K562 (cell line): ENCODE data around the gene ZFP92. TPM values are rescaled to one million over a fixed set of nuclear protein-coding genes. Genes with fewer than 3 reads are reported as not detected.

Source experiments
- ARID3B ChIP-seq: fragments of 250-450 bp; sonication (Bioruptor Pico); IDR thresholded peaks from 2 replicates; pipeline ENCODE4 v1.4.0; 2020; ENCODE audit warnings: borderline replicate concordance
- BDP1 ChIP-seq: IDR thresholded peaks from 3 replicates; pipeline ENCODE4 v1.6.1; 2011; ENCODE audit not compliant: insufficient read length, insufficient read depth
- HNRNPLL ChIP-seq: fragments of 200-400 bp; formaldehyde crosslinking; IDR thresholded peaks from 2 replicates; pipeline ENCODE4 v1.6.1; 2017; ENCODE audit warnings: low read length, low read depth, mild to moderate bottlenecking; ENCODE audit not compliant: poor library complexity, severe bottlenecking
- KHSRP ChIP-seq: fragments of 450-650 bp; IDR thresholded peaks from 2 replicates; pipeline ENCODE4 v1.6.1; 2017
- NCOA6 ChIP-seq: fragments of 450-650 bp; IDR thresholded peaks from 2 replicates; pipeline ENCODE4 v1.6.1; 2017; ENCODE audit warnings: mild to moderate bottlenecking
- RBM15 ChIP-seq: fragments of 200-400 bp; formaldehyde crosslinking; IDR thresholded peaks from 2 replicates; pipeline ENCODE4 v1.6.1; 2018; ENCODE audit warnings: mild to moderate bottlenecking, low read length, moderate library complexity; ENCODE audit not compliant: insufficient read depth
- SUPT5H ChIP-seq: fragments of 450-650 bp; IDR thresholded peaks from 2 replicates; pipeline ENCODE4 v1.6.1; 2016
- USF2 ChIP-seq: sonication (generic); formaldehyde crosslinking; IDR thresholded peaks from 2 replicates; pipeline ENCODE4 v1.5.0; 2020; ENCODE audit warnings: missing genetic modification reagents
- ZBED1 ChIP-seq: IDR thresholded peaks from 2 replicates; pipeline ENCODE4 v1.6.1; 2014
- ZNF184 ChIP-seq: sonication (generic); formaldehyde crosslinking; IDR thresholded peaks from 2 replicates; pipeline ENCODE4 v1.5.0; 2020; ENCODE audit warnings: missing genetic modification reagents
- ZNF24 ChIP-seq: fragments of 450-650 bp; IDR thresholded peaks from 2 replicates; pipeline ENCODE4 v1.6.1; 2016
- ZNF584 ChIP-seq: fragments of 200-800 bp; sonication (Bioruptor generic); IDR thresholded peaks from 2 replicates; pipeline ENCODE4 v1.6.1; 2016; ENCODE audit warnings: low read depth, mild to moderate bottlenecking, missing genetic modification characterization, missing compliant biosample characterization
- ZNF76 ChIP-seq: fragments of 250-450 bp; sonication (Bioruptor Pico); IDR thresholded peaks from 2 replicates; pipeline ENCODE4 v1.4.0; 2020; ENCODE audit warnings: mild to moderate bottlenecking, moderate library complexity, borderline replicate concordance
- polyA plus RNA-seq, 8 experiments: library from polyadenylated mRNA; depleted of rRNA in 4 of 8; stranded (reverse) in 5 of 8; unstranded in 3 of 8; fragments of >200 nt; fragmentation: Nextera tagmentation in 2 of 8; fragmentation: Illumina TruSeq in 1 of 8; extraction: Ambion mirVana in 2 of 8; extraction: Trizol in 1 of 8; gene quantifications; 2 replicates each; pipeline versions ENCODE4 v1.2.1 to v1.2.3, GENCODE V29; 2011 to 2014; ENCODE audit warnings: inconsistent platforms in 1 of 8, missing spikeins in 1 of 8
- total RNA-seq, 7 experiments: library from RNA; depleted of rRNA in 6 of 7; stranded (reverse); fragments of >200 nt in 6 of 7; fragmentation: Illumina TruSeq in 2 of 7; extraction: Trizol in 2 of 7; gene quantifications; 2 replicates each; pipeline versions ENCODE4 v1.2.1 to v1.2.3, GENCODE V29; 2011 to 2021; ENCODE audit warnings: low replicate concordance in 1 of 7
- TF ChIP-seq, protein P1 (sequence below): sonication (generic); formaldehyde crosslinking; IDR thresholded peaks from 2 replicates; pipeline ENCODE4 v1.9.0; 2022; ENCODE audit warnings: mild to moderate bottlenecking, missing genetic modification reagents
- TF ChIP-seq, protein P2 (sequence below): fragments of 250-450 bp; sonication (Bioruptor Pico); IDR thresholded peaks from 2 replicates; pipeline ENCODE4 v1.5.0; 2020; ENCODE audit warnings: mild to moderate bottlenecking, borderline replicate concordance
- TF ChIP-seq, protein P3 (sequence below): fragments of 450-650 bp; formaldehyde crosslinking; IDR thresholded peaks from 2 replicates; pipeline ENCODE4 v1.4.0; 2022; ENCODE audit warnings: missing genetic modification characterization
- TF ChIP-seq, protein P4 (sequence below): IDR thresholded peaks from 2 replicates; pipeline ENCODE4 v1.6.1; 2012; ENCODE audit warnings: low read depth, low read length, improper control_type of control experiment, borderline replicate concordance
- TF ChIP-seq, protein P5 (sequence below): fragments of 250-450 bp; sonication (Bioruptor Pico); IDR thresholded peaks from 2 replicates; pipeline ENCODE4 v1.8.0; 2022; ENCODE audit warnings: inconsistent platforms

ZFP92 gene
- total and polyA plus RNA-seq, 9 of the 15 experiments (the other 6 are each of a cell fraction or from before 2014, with no cell fraction given), result 0.32 to 3.3 (median 1.8) TPM

- TF ChIP-seq, protein P1, sequence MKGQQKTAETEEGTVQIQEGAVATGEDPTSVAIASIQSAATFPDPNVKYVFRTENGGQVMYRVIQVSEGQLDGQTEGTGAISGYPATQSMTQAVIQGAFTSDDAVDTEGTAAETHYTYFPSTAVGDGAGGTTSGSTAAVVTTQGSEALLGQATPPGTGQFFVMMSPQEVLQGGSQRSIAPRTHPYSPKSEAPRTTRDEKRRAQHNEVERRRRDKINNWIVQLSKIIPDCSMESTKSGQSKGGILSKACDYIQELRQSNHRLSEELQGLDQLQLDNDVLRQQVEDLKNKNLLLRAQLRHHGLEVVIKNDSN (CRISPR knock-in tag), result no peak
- TF ChIP-seq ZNF76 (CRISPR knock-in tag) (no peak), ZNF584 (CRISPR knock-in tag) (0 out of 2 replicates have a peak, but pooled peaks have one; percentile 46), ZBED1 (no peak), ZNF24 (no peak), USF2 (CRISPR knock-in tag) (no peak), RBM15 (no peak), ZNF184 (CRISPR knock-in tag) (no peak), KHSRP (no peak), NCOA6 (no peak), SUPT5H (no peak), ARID3B (no peak), HNRNPLL (no peak), BDP1 (no peak)
- TF ChIP-seq, protein P2, sequence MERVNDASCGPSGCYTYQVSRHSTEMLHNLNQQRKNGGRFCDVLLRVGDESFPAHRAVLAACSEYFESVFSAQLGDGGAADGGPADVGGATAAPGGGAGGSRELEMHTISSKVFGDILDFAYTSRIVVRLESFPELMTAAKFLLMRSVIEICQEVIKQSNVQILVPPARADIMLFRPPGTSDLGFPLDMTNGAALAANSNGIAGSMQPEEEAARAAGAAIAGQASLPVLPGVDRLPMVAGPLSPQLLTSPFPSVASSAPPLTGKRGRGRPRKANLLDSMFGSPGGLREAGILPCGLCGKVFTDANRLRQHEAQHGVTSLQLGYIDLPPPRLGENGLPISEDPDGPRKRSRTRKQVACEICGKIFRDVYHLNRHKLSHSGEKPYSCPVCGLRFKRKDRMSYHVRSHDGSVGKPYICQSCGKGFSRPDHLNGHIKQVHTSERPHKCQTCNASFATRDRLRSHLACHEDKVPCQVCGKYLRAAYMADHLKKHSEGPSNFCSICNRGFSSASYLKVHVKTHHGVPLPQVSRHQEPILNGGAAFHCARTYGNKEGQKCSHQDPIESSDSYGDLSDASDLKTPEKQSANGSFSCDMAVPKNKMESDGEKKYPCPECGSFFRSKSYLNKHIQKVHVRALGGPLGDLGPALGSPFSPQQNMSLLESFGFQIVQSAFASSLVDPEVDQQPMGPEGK, result no peak
- TF ChIP-seq, protein P3, sequence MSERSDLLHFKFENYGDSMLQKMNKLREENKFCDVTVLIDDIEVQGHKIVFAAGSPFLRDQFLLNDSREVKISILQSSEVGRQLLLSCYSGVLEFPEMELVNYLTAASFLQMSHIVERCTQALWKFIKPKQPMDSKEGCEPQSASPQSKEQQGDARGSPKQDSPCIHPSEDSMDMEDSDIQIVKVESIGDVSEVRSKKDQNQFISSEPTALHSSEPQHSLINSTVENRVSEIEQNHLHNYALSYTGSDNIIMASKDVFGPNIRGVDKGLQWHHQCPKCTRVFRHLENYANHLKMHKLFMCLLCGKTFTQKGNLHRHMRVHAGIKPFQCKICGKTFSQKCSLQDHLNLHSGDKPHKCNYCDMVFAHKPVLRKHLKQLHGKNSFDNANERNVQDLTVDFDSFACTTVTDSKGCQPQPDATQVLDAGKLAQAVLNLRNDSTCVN (CRISPR knock-in tag), result no peak
- TF ChIP-seq, protein P4, sequence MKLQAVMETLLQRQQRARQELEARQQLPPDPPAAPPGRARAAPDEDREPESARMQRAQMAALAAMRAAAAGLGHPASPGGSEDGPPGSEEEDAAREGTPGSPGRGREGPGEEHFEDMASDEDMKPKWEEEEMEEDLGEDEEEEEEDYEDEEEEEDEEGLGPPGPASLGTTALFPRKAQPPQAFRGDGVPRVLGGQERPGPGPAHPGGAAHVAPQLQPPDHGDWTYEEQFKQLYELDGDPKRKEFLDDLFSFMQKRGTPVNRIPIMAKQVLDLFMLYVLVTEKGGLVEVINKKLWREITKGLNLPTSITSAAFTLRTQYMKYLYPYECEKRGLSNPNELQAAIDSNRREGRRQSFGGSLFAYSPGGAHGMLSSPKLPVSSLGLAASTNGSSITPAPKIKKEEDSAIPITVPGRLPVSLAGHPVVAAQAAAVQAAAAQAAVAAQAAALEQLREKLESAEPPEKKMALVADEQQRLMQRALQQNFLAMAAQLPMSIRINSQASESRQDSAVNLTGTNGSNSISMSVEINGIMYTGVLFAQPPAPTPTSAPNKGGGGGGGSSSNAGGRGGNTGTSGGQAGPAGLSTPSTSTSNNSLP, result no peak
- TF ChIP-seq, protein P5, sequence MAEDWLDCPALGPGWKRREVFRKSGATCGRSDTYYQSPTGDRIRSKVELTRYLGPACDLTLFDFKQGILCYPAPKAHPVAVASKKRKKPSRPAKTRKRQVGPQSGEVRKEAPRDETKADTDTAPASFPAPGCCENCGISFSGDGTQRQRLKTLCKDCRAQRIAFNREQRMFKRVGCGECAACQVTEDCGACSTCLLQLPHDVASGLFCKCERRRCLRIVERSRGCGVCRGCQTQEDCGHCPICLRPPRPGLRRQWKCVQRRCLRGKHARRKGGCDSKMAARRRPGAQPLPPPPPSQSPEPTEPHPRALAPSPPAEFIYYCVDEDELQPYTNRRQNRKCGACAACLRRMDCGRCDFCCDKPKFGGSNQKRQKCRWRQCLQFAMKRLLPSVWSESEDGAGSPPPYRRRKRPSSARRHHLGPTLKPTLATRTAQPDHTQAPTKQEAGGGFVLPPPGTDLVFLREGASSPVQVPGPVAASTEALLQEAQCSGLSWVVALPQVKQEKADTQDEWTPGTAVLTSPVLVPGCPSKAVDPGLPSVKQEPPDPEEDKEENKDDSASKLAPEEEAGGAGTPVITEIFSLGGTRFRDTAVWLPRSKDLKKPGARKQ (CRISPR knock-in tag), result no peak
These were observed 29.4 kb upstream of the ZFP92 start (continued) for GRCh38 chrX:153381684-153382532.
